A549 (cell line): ENCODE data around the gene CTNND2. TPM values are rescaled to one million over a fixed set of nuclear protein-coding genes. Genes with fewer than 3 reads are reported as not detected.
A peak's percentile ranks its signal among the peaks of the same experiment; 100 is the strongest.

Experiments used
- ATAC-seq, 2 experiments: fragments of 200-7000 bp in 1 of 2; fragments of >200 bp in 1 of 2; cut with Nextera tagmentation in 1 of 2; cut with Tn5 transposase in 1 of 2; 3 replicates each; pipeline versions ENCODE4 v1.8.0 to v1.9.1; 2018 to 2020; ENCODE audit warnings: mild to moderate bottlenecking in 1 of 2, moderate library complexity in 1 of 2
- CTCF ChIA-PET: fragments of 300-600 bp; sonication (Branson Sonifier 250); formaldehyde crosslinking; extraction: SDS; loops from one replicate; lab custom pipeline; 2021; ENCODE audit warnings: antibody characterized with exemption, inconsistent platforms; lab: Yijun Ruan, JAX
- POLR2A ChIA-PET: fragments of 350-600 bp; formaldehyde crosslinking; extraction: SDS; loops from one replicate; lab custom pipeline; 2021; ENCODE audit warnings: antibody characterized with exemption, inconsistent platforms; lab: Yijun Ruan, JAX
- DNase-seq, 2 experiments: peaks; one replicate each; pipeline versions ENCODE4 v3.0.0 to v3.0.0-alpha.2; 2011 to 2016; ENCODE audit warnings: low read depth in 1 of 2, low spot score in 1 of 2
- FAIRE-seq: peaks from 2 replicates; lab custom pipeline; 2011; peaks lifted over from hg19 to GRCh38; lab: Jason Lieb, UNC
- H3K27ac ChIP-seq, 2 experiments: fragments of >200 bp; sonication (Bioruptor Twin); formaldehyde crosslinking; 3 replicates each; pipeline ENCODE4 v1.5.1; 2016 to 2017
- H3K4me1 ChIP-seq: fragments of >200 bp; sonication (Bioruptor Twin); formaldehyde crosslinking; 3 replicates; pipeline ENCODE4 v1.6.1; 2016
- H3K4me2 ChIP-seq: fragments of >200 bp; sonication (Bioruptor Twin); formaldehyde crosslinking; 3 replicates; pipeline ENCODE4 v1.6.1; 2016
- H3K4me3 ChIP-seq: fragments of >200 bp; sonication (Bioruptor Twin); formaldehyde crosslinking; 3 replicates; pipeline ENCODE4 v1.5.1; 2016
- H3K9me3 ChIP-seq: fragments of >200 bp; sonication (Bioruptor Twin); formaldehyde crosslinking; 3 replicates; pipeline ENCODE4 v1.6.1; 2016
- CBX8 ChIP-seq: fragments of 200-600 bp; sonication (generic); IDR thresholded peaks from 2 replicates; pipeline ENCODE4 v1.6.1; 2016
- CEBPB ChIP-seq, 2 experiments: fragments of >200 bp in 1 of 2; sonication (Bioruptor Twin) in 1 of 2; formaldehyde crosslinking in 1 of 2; IDR thresholded peaks; 2 replicates each; pipeline ENCODE4 v1.6.1; 2012 to 2016
- CTCF ChIP-seq: fragments of >200 bp; sonication (Bioruptor Twin); formaldehyde crosslinking; IDR thresholded peaks from 3 replicates; pipeline ENCODE4 v1.5.1; 2016
- EHMT2 ChIP-seq: fragments of 200-600 bp; sonication (generic); IDR thresholded peaks from 2 replicates; pipeline ENCODE4 v1.6.1; 2016; ENCODE audit warnings: antibody characterized with exemption, low read depth, mild to moderate bottlenecking, moderate library complexity
- EP300 ChIP-seq, 2 experiments: fragments of >200 bp; sonication (Bioruptor Twin); formaldehyde crosslinking; IDR thresholded peaks; 2 replicates in 1 of 2; 3 replicates in 1 of 2; pipeline ENCODE4 v1.6.1; 2016 to 2017
- ESRRA ChIP-seq: fragments of 150-350 bp; IDR thresholded peaks from 2 replicates; pipeline ENCODE4 v1.6.1; 2014; ENCODE audit warnings: mild to moderate bottlenecking, low read length, borderline replicate concordance
- FOSB ChIP-seq: fragments of 250-450 bp; sonication (Bioruptor Pico); IDR thresholded peaks from 2 replicates; pipeline ENCODE4 v1.5.0; 2020; ENCODE audit warnings: mild to moderate bottlenecking, moderate library complexity
- HEYL ChIP-seq: fragments of 250-450 bp; sonication (Bioruptor Pico); IDR thresholded peaks from 2 replicates; pipeline ENCODE4 v1.8.0; 2021; ENCODE audit warnings: mild to moderate bottlenecking, moderate library complexity
- HMGXB4 ChIP-seq: fragments of 250-450 bp; sonication (Bioruptor Pico); IDR thresholded peaks from 2 replicates; pipeline ENCODE4 v1.5.0; 2021; ENCODE audit warnings: mild to moderate bottlenecking, moderate library complexity, borderline replicate concordance
- JUN ChIP-seq, 2 experiments: fragments of >200 bp; sonication (Bioruptor Twin); formaldehyde crosslinking; IDR thresholded peaks; 2 replicates in 1 of 2; 3 replicates in 1 of 2; pipeline ENCODE4 v1.6.1; 2016 to 2017
- JUNB ChIP-seq: fragments of >200 bp; sonication (Bioruptor Twin); formaldehyde crosslinking; IDR thresholded peaks from 2 replicates; pipeline ENCODE4 v1.6.1; 2016
- KDM1A ChIP-seq: fragments of 200-600 bp; sonication (generic); IDR thresholded peaks from 2 replicates; pipeline ENCODE4 v1.6.1; 2016; ENCODE audit warnings: low read depth, mild to moderate bottlenecking
- MAFK ChIP-seq: fragments of 450-650 bp; IDR thresholded peaks from 2 replicates; pipeline ENCODE4 v1.6.1; 2014; ENCODE audit not compliant: partially characterized antibody
- MAX ChIP-seq: IDR thresholded peaks from 2 replicates; pipeline ENCODE4 v1.6.1; 2012
- MAZ ChIP-seq: fragments of 150-350 bp; IDR thresholded peaks from 2 replicates; pipeline ENCODE4 v1.6.1; 2014; ENCODE audit warnings: antibody characterized with exemption, low read depth, low read length, borderline replicate concordance
- NPAS2 ChIP-seq: fragments of 250-450 bp; sonication (Bioruptor Pico); IDR thresholded peaks from 2 replicates; pipeline ENCODE4 v1.8.0; 2022; ENCODE audit warnings: mild to moderate bottlenecking, moderate library complexity, borderline replicate concordance
- NR3C1 ChIP-seq: fragments of >200 bp; sonication (Bioruptor Twin); formaldehyde crosslinking; IDR thresholded peaks from 3 replicates; pipeline ENCODE4 v1.6.1; 2017
- PHF8 ChIP-seq: fragments of 200-600 bp; sonication (generic); IDR thresholded peaks from 2 replicates; pipeline ENCODE4 v1.6.1; 2016; ENCODE audit warnings: low read depth, mild to moderate bottlenecking, antibody characterized with exemption, moderate library complexity, borderline replicate concordance
- RAD21 ChIP-seq, 2 experiments: fragments of >200 bp in 1 of 2; sonication (Bioruptor Twin) in 1 of 2; formaldehyde crosslinking in 1 of 2; IDR thresholded peaks in 1 of 2; conservative IDR thresholded peaks in 1 of 2; 2 replicates in 1 of 2; 3 replicates in 1 of 2; pipeline ENCODE4 v1.6.1; 2012 to 2018; ENCODE audit warnings: inconsistent platforms in 1 of 2
- RARB ChIP-seq: fragments of 250-450 bp; sonication (Bioruptor Pico); IDR thresholded peaks from 2 replicates; pipeline ENCODE4 v1.8.0; 2021; ENCODE audit warnings: mild to moderate bottlenecking, moderate library complexity
- RNF2 ChIP-seq: fragments of 200-600 bp; sonication (generic); IDR thresholded peaks from 2 replicates; pipeline ENCODE4 v1.6.1; 2016; ENCODE audit warnings: low read depth, mild to moderate bottlenecking, antibody characterized with exemption, moderate library complexity, borderline replicate concordance
- SMC3 ChIP-seq: fragments of >200 bp; sonication (Bioruptor Twin); formaldehyde crosslinking; IDR thresholded peaks from 3 replicates; pipeline ENCODE4 v1.6.1; 2018; ENCODE audit warnings: inconsistent platforms
- ZC3H11A ChIP-seq: fragments of 450-650 bp; IDR thresholded peaks from 2 replicates; pipeline ENCODE4 v1.6.1; 2014; ENCODE audit warnings: antibody characterized with exemption, mild to moderate bottlenecking
- ZSCAN20 ChIP-seq: fragments of 250-450 bp; sonication (Bioruptor Pico); IDR thresholded peaks from 2 replicates; pipeline ENCODE4 v1.8.0; 2022; ENCODE audit warnings: mild to moderate bottlenecking, moderate library complexity
- WGBS: methylation state at CpG from one replicate; pipeline ENCODE4 v1.1.6; 2017; ENCODE audit errors: missing lambda C conversion rate; 5-methylcytosine and 5-hydroxymethylcytosine counted together
- polyA plus RNA-seq, 4 experiments: library from polyadenylated mRNA; depleted of rRNA in 3 of 4; stranded (reverse); fragments of >200 nt; fragmentation: RNase III in 1 of 4; extraction: RNeasy Plus Mini Kit Qiagen cat#74134 plus additional on column Dnase treatment in 1 of 4; gene quantifications; 2 replicates in 3 of 4; 3 replicates in 1 of 4; pipeline ENCODE4 v1.2.3, GENCODE V29; 2011 to 2017

The CTNND2 gene
- polyA plus RNA-seq, 2 of the 4 experiments (the other 2 are of a cell fraction) = not detected

- H3K9me3 ChIP-seq = no peaks in the 10 kb centered on the region
- 23% methylated on average over 3 of the region's 3 CpGs for WGBS
- no peak for ATAC-seq
- no peaks in the 10 kb centered on the region for H3K4me1 ChIP-seq
- no peak overlapping the region for H3K27ac ChIP-seq
- no peak for FAIRE-seq
- no peak overlapping the region for H3K4me2 ChIP-seq
- CTCF ChIA-PET = interaction anchor here (1.3 to 1.7 kb wide), 2 partner anchors 12 to 518 kb away, joined by 3 to 5 read pairs; no protein-coding TSS in a partner anchor
- TF ChIP-seq KDM1A = no peak
- TF ChIP-seq, all 56 proteins: peak for 0
- H3K4me3 ChIP-seq = no peak overlapping the region
- DNase-seq = no peak
- POLR2A ChIA-PET = no interaction called here
Measured at GRCh38 chr5:11212706-11213105, 691.5 kb downstream of the CTNND2 start.

GRCh38 chr5:11197726-11198125 is 706.5 kb downstream of the CTNND2 start:
- no peak for ATAC-seq
- FAIRE-seq = no peak
- Histone ChIP-seq H3K4me1 (no peaks in the 10 kb centered on the region), H3K9me3 (no peaks in the 10 kb centered on the region), H3K4me3 (no peak overlapping the region), H3K4me2 (no peak overlapping the region), H3K27ac (no peak overlapping the region)
- DNase-seq = no peak
- POLR2A ChIA-PET = no interaction called here
- WGBS = 10% methylated on average over 4 of the region's 4 CpGs
- CTCF ChIA-PET = no interaction called here
- TF ChIP-seq NR3C1 (no peak), NPAS2 (CRISPR knock-in tag) (no peak), PHF8 (no peak), ZSCAN20 (CRISPR knock-in tag) (no peak), HMGXB4 (no peak), MAZ (no peak)

GRCh38 chr5:11191673-11192072 is 712.6 kb downstream of the CTNND2 start:
- no peaks in the 10 kb centered on the region for H3K9me3 ChIP-seq
- ATAC-seq (no peak), DNase-seq (no peak), FAIRE-seq (no peak)
- no peak overlapping the region for H3K4me2 ChIP-seq
- ChIA-PET POLR2A (no interaction called here), CTCF (no interaction called here)
- H3K4me3 ChIP-seq = no peak overlapping the region
- H3K4me1 ChIP-seq = no peaks in the 10 kb centered on the region
- TF ChIP-seq FOSB (CRISPR knock-in tag) = no peak
- no peak for TF ChIP-seq EP300 (IDR thresholded peaks at IDR 0.05)
- TF ChIP-seq EHMT2 = no peak
- TF ChIP-seq JUNB = no peak
- TF ChIP-seq CEBPB (IDR thresholded peaks at IDR 0.05) = no peak
- H3K27ac ChIP-seq = no peak overlapping the region
- 37% methylated on average over 7 of the region's 7 CpGs for WGBS

GRCh38 chr5:11182441-11183080 is 721.7 kb downstream of the CTNND2 start:
- peak; percentile 20 to 31 for DNase-seq
- Histone ChIP-seq H3K4me3 (no peak overlapping the region), H3K9me3 (no peaks in the 10 kb centered on the region), H3K4me2 (no peak overlapping the region), H3K27ac (no peak overlapping the region), H3K4me1 (no peaks in the 10 kb centered on the region)
- TF ChIP-seq KDM1A (no peak), HEYL (CRISPR knock-in tag) (no peak), SMC3 (peak; percentile 49; the same call in 2 of the 3 replicates), RARB (CRISPR knock-in tag) (no peak), RNF2 (no peak), ESRRA (no peak), MAX (no peak), ZC3H11A (no peak), CBX8 (no peak), MAFK (no peak), CTCF (peak; percentile 59), JUN (IDR thresholded peaks at IDR 0.05) (no peak), RAD21 (conservative IDR thresholded peaks at IDR 0.05 in 1 of 2, IDR thresholded peaks at IDR 0.05 in 1 of 2) (peak; percentile 49 to 50; a peak in 4 of 5 replicates)
- POLR2A ChIA-PET = no interaction called here
- 0% methylated on average over 3 of the region's 3 CpGs for WGBS
- ATAC-seq = peak; percentile 69 to 80; a peak in 5 of 6 replicates
- FAIRE-seq = peak; percentile 67
- CTCF ChIA-PET = interaction anchor here (0.6 to 1.3 kb wide), 5 partner anchors 10 to 731 kb away, joined by 3 to 10 read pairs (median 3); no protein-coding TSS in a partner anchor
